ENCODE data around the gene MAP3K10.
A peak's percentile ranks its signal among the peaks of the same experiment; 100 is the strongest.
"Not testable (repeated sequence)": the region's sequence is repeated elsewhere in the genome, so short reads cannot be mapped to it uniquely, and the experiment has no call there.

MAP3K10 gene

GRCh38 chr19:40217934-40218890 is 27.0 kb downstream of the MAP3K10 start, which contains the start of gene TTC9B:
Gene TTC9B (minus strand): TSS chr19:40218384. CDS start chr19:40218381, 3 bp downstream.
- no peak for DNase-seq

- not testable (repeated sequence) for DNase-seq
Observed at GRCh38 chr19:40219029-40219428, 27.8 kb downstream of the MAP3K10 start.

DNA sequence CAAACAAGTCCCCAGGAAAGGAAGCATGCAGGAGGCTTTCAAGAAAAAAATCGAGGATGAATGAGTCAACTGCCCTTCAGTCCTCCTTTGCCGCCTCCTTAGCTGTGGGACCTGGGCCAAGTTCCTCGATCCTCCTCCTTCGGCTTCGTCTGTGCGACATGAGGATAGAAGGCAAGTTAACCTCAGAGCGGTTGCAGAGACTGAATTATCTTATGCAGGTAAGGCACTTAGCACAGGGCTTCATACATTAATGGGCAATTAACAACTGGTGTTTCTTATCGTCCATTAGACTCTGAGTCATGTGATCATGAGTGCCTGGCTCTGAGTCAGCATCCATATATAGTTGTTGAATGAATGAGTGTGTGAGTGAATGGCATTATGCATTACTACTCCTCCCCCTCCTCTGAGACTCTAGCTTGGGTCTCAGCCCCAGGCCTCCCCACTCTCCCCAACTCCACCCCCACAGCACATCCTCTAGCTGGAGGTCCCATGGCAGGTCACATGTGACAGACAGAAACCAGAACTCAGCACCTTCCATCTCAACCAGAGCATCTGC is 28.6 kb downstream of the MAP3K10 start:
- DNase-seq = peak; percentile 41

DNA sequence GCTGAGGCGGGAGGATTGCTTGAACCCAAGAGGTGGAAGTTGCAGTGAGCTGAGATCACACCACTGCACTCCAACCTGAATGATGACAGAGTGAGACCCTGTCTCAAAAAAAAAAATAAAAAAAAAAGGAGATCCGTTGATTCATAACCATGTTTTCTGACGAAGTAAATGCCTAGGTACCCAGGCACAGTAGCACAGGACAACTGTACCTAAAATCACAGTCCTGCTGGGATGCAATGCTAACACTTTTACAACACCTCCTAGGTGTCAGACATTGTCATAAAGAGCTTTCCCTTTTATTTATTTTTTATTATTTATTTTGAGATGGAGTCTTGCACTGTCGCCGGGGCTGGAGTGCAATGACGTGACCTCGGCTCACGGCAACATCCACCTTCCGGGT is 29.4 kb downstream of the MAP3K10 start:
- DNase-seq = no peak

- peak; percentile 78 for DNase-seq
Observed at GRCh38 chr19:40221858-40222619, 30.8 kb downstream of the MAP3K10 start.

DNA sequence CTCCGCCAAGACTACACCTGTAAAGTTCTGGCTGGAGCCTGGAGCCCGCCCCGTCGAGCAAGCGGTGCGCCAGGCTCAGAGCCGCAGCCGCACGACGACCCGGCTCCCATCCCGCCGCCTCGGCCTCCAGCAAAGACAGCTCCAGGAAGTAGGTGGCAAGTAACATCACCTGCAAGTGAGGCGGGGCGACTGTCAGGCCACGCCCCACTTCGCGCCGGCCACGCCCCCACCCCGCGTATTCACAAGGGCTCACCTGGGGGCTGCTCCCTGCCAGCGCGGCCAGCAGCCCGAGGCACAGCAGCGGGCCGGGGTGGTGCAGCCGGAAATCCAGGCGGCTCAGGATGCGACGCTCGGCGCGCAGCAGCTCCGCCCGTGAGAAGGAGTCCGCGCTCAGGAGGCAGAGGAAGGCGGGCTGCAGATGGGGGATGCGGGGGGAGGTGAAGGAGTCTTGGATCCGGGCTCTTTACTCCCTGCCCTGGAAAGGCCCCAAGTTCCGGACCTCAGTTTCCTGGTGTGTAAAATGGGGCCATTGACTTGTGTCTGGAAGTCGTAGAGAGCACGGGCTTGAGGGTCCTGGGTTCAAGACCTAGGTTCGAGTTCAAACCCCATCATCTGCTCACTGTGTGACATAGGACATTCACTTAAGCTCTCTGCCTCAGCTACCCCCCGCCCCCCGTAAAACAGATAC is 32.1 kb downstream of the MAP3K10 start:
- DNase-seq = no peak

GRCh38 chr19:40224342-40225150 is 33.3 kb downstream of the MAP3K10 start:
- no peak for DNase-seq

GRCh38 chr19:40225440-40226305 is 34.4 kb downstream of the MAP3K10 start:
- DNase-seq = no peak

- DNase-seq = no peak
Observed at GRCh38 chr19:40228346-40228745, 37.1 kb downstream of the MAP3K10 start.

- no peak for DNase-seq
Observed at GRCh38 chr19:40228863-40229262, 37.6 kb downstream of the MAP3K10 start.

DNA sequence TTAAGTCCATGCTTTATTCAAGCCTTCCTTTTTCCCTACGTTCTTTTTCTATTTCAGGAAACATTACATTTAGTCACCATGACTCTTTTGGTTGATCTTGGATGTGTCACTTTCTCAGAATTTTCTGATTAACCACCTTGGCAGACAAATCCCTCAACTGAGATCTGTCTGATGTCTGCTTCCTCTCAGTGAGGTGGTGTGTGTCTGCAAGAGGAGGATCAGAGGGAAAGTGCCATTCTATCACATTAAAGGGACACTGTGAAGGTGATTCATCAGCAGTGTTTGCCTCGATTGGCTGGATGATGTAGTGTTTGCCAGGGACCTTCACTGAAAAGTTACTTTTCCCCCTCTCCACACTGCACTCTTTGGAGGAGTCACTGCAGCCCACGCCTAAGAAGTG is 38.3 kb downstream of the MAP3K10 start:
- DNase-seq = no peak

- DNase-seq = no peak
Observed at GRCh38 chr19:40229926-40230417, 38.7 kb downstream of the MAP3K10 start.

DNA sequence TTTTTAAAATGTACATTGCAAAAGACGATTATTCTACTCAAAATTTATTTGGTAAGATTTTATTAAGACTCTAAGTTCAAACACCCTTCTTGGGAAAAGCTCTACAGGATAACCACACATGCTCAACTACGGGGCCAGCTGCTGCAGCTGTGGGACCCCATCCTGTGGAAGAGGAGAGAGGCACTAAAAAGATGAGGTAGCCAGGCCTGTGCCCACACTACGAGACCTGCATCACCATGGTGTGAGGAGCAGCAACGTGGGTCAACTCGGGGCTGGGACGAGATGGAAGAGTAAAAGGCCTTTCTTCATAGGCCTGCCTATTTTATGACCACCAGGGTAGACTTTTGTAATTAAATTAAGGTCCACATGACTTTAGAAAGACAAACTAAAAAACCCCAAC is 39.8 kb downstream of the MAP3K10 start:
- DNase-seq = no peak

GRCh38 chr19:40231544-40232424 is 40.6 kb downstream of the MAP3K10 start:
- DNase-seq = no peak

DNA sequence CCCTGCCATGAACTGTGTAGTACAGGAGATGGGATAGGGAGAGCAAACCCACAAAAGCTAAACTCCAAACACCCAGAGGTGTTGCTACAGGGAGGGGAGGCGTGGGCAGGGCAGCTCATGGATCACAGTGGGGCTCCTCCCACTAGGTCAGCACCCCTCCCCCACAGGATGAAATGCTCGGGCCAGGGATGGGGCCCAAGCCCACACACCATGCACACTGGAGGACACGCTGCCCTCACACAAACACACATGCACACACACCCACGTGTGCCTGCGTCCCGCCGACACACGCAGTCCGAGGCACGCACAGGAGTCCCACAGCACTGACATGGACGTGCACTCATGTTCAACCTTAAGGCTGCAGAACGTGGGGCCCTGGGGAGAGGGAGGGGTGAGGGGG is 41.3 kb downstream of the MAP3K10 start:
- DNase-seq = no peak

- DNase-seq = no peak
Observed at GRCh38 chr19:40232949-40233810, 42.0 kb downstream of the MAP3K10 start.

GRCh38 chr19:40233811-40234389 is 42.7 kb downstream of the MAP3K10 start:
- no peak for DNase-seq

Data from T1000 (cell line).